Activated CD4-positive, alpha-beta memory T cell treated with anti-CD3 and anti-CD28 coated beads for 36 hours (primary cell): Measurements from ENCODE around the gene PTPN4. TPM values are rescaled to one million over a fixed set of nuclear protein-coding genes. Genes with fewer than 3 reads are reported as not detected.

Source experiments
- CTCF ChIA-PET: fragments of 350-600 bp; sonication (Branson Sonifier 250); formaldehyde crosslinking; loops from one replicate; lab custom pipeline; 2021; ENCODE audit warnings: antibody characterized with exemption, inconsistent platforms; lab: Charles Lee
- POLR2A ChIA-PET: fragments of 350-600 bp; sonication (Branson Sonifier 250); formaldehyde crosslinking; loops from one replicate; lab custom pipeline; 2021; ENCODE audit warnings: antibody characterized with exemption; lab: Charles Lee
- DNase-seq: peaks from one replicate; pipeline ENCODE4 v3.0.0-alpha.2; 2020
- H3K27ac Mint-ChIP-seq: one replicate; pipeline ENCODE4 v1.8.0; 2021; ENCODE audit warnings: mixed read lengths
- H3K27me3 Mint-ChIP-seq: one replicate; pipeline ENCODE4 v1.8.0; 2021; ENCODE audit warnings: mixed read lengths
- H3K36me3 Mint-ChIP-seq: one replicate; pipeline ENCODE4 v1.8.0; 2021; ENCODE audit warnings: mixed read lengths
- H3K4me1 Mint-ChIP-seq: one replicate; pipeline ENCODE4 v1.8.0; 2021; ENCODE audit warnings: low read depth, mixed read lengths
- H3K4me3 Mint-ChIP-seq: one replicate; pipeline ENCODE4 v1.8.0; 2021; ENCODE audit warnings: mild to moderate bottlenecking, mixed read lengths
- H3K9me3 Mint-ChIP-seq: one replicate; pipeline ENCODE4 v1.8.0; 2021; ENCODE audit warnings: mixed read lengths
- intact Hi-C: fragments of 100-400 bp; cut with micrococcal nuclease; formaldehyde crosslinking; loops from one replicate; pipeline ENCODE4 v1.15.1; 2023
- total RNA-seq, 2 experiments: library from RNA; stranded (reverse); gene quantifications; one replicate each; pipeline ENCODE4 v1.2.3, GENCODE V29; 2021

PTPN4 gene
- total RNA-seq, 2 experiments from 2014 or later = 29.4 to 31.6 TPM

DNA sequence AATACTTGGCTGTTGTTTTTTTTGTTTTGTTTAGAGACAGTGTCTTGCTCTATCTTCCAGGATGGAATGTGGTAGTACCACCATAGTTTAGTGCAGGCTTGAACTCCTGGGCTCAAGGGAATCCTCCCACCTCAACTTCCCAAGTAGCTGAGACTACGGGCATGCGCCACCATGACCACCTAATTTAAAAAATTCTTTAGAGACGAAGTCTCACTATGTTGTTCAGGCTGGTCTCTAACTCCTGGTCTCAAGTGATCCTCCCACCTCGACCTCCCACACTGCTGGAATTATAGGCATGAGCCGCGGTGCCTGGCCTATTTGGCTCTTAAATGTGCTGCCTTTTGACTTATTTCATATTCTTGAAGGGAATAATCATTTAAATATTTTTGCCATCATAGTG lies 60.1 kb downstream of the PTPN4 start:
- Mint-ChIP-seq H3K27ac (no peak overlapping the region), H3K4me1 (peaks cover 40% of the 10 kb centered on the region), H3K4me3 (no peak overlapping the region), H3K36me3 (peaks cover 27% of the 10 kb centered on the region), H3K9me3 (peaks cover 11% of the 10 kb centered on the region), H3K27me3 (no peaks in the 10 kb centered on the region)
- ChIA-PET POLR2A (no interaction called here), CTCF (interaction anchor here (0.6 to 7.7 kb wide), 3 partner anchors 66 to 343 kb away, joined by 3 to 73 read pairs (median 26); no protein-coding TSS in a partner anchor)
- intact Hi-C loops = no loop called here
- DNase-seq = no peak

DNA sequence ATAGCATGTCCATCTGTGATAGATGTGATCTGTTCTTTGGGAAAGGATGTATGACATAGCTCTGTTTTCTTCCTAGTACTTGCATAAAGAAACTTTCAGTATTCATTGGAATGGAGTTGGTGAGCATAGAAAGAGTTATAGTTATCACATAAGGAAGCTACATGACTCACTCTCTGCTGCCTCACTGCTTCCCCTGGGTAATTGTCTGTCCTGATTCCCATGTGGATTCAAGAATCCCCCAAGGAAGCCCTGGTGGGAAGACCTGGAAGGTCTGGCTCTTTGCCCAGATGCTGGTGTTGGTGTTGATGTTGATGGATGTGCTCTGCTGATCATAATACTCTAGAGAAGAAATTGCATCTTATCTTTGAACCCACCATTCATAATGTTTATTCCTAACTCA lies 60.6 kb downstream of the PTPN4 start:
- intact Hi-C loops = no loop called here
- ChIA-PET POLR2A (no interaction called here), CTCF (interaction anchor here (0.6 to 7.7 kb wide), 3 partner anchors 66 to 343 kb away, joined by 3 to 73 read pairs (median 26); no protein-coding TSS in a partner anchor)
- H3K9me3 Mint-ChIP-seq = peaks cover 11% of the 10 kb centered on the region
- peaks cover 27% of the 10 kb centered on the region for H3K36me3 Mint-ChIP-seq
- DNase-seq = no peak
- no peak overlapping the region for H3K27ac Mint-ChIP-seq
- H3K4me3 Mint-ChIP-seq = no peak overlapping the region
- peaks cover 40% of the 10 kb centered on the region for H3K4me1 Mint-ChIP-seq
- H3K27me3 Mint-ChIP-seq = no peaks in the 10 kb centered on the region

DNA sequence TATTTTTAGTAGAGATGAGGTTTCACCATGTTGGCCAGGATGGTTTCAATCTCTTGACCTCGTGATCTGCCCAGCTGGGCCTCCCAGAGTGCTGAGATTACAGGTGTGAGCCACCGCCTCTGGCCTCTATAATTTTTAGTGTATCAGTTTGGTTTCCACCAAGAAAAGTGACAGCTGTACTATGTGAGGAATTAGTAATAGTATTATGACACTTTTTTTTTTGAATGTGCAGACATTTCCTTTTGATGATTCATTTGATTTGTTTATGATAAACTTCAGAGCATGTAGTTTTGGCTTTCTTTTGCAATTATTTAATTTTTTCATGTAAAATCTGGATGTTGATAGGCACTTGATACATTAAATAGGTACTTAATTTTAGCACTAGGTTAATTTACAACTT lies 61.5 kb downstream of the PTPN4 start:
- intact Hi-C loops = loop anchor here (1.0 kb wide), 1 partner anchor 62 kb away; the partner anchor contains the start of gene PTPN4
- H3K4me3 Mint-ChIP-seq = no peak overlapping the region
- H3K36me3 Mint-ChIP-seq = peaks cover 27% of the 10 kb centered on the region
- ChIA-PET POLR2A (no interaction called here), CTCF (interaction anchor here (0.6 to 7.7 kb wide), 3 partner anchors 67 to 143 kb away, joined by 3 to 73 read pairs (median 26); no protein-coding TSS in a partner anchor)
- H3K27ac Mint-ChIP-seq = no peak overlapping the region
- no peaks in the 10 kb centered on the region for H3K27me3 Mint-ChIP-seq
- DNase-seq = peak; percentile 51
- H3K4me1 Mint-ChIP-seq = peaks cover 42% of the 10 kb centered on the region
- H3K9me3 Mint-ChIP-seq = peaks cover 11% of the 10 kb centered on the region

DNA sequence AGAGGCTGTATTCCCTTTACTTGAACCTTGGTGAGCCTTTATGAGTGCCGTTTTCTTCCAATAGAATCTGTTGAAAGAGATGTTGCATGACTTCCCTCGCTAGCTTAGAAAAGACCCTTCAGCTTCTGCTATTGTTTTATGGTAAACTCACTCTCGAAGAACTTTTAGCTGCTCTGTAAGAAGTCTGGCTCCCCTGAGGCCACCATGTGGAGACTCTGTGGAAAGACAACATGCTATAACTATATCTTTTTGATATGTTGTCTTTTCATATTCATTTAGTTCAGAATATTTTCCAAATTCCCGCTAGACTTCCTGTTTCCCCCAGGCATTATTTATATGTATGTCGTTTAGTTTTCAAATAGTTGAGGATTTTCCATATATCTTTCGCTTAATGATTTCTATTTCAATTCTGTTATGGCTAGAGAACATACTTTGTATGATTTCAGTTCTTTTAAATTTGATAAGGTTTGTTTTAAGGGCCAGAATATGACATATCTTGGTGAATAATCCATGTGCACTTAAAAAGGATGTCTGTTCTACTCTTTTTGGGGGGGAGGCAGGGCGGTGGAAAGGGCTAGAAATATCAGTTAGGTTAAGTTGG lies 64.1 kb downstream of the PTPN4 start:
- POLR2A ChIA-PET = interaction anchor here (1.1 kb wide), 1 partner anchor 121 kb away, joined by 4 read pairs; no protein-coding TSS in a partner anchor
- Mint-ChIP-seq H3K27me3 (no peaks in the 10 kb centered on the region), H3K36me3 (peaks cover 7% of the 10 kb centered on the region), H3K4me3 (no peak overlapping the region), H3K27ac (no peak overlapping the region), H3K9me3 (no peaks in the 10 kb centered on the region), H3K4me1 (peaks cover 49% of the 10 kb centered on the region)
- CTCF ChIA-PET = interaction anchor here (0.6 to 7.7 kb wide), 10 partner anchors 11 to 352 kb away, joined by 4 to 73 read pairs (median 6); partner anchors contain the start of gene PTPN4
- DNase-seq = peak; percentile 36
- intact Hi-C loops = loop anchor here (1.0 kb wide), 1 partner anchor 71 kb away; no protein-coding TSS in a partner anchor

DNA sequence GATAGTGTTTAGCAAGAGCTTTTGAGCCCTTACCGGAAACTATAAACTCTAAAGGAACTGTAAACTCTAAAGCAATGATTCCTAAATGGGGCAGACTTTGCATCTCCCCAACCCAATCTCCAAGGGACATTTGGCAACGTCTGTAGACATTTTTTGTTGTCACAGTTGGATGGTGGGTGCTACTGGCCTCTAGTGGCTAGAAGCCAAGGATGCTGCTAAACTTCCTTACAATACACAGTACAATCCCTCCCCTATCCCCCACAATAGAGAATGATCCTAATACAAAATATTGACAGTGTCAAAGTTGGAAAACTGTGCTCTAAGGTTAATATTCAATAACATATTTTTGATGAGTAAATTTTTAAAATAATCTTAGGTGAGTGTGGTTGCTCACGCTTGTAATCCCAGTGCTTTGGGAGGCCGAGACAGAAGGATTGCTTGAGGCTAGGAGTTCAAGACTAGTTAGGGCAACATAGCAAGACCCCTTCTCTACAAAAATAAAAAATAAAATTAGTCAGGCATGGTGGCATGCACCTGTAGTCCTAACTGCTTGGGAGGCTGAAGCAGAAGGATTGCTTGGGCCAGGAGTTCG lies 66.7 kb downstream of the PTPN4 start:
- DNase-seq = peak; percentile 57
- no peaks in the 10 kb centered on the region for H3K27me3 Mint-ChIP-seq
- no peak overlapping the region for H3K27ac Mint-ChIP-seq
- ChIA-PET POLR2A (no interaction called here), CTCF (interaction anchor here (0.7 to 3.8 kb wide), 11 partner anchors 17 to 487 kb away, joined by 3 to 33 read pairs (median 5); no protein-coding TSS in a partner anchor)
- H3K4me3 Mint-ChIP-seq = no peak overlapping the region
- peaks cover 20% of the 10 kb centered on the region for H3K36me3 Mint-ChIP-seq
- intact Hi-C loops = loop anchor here (1.0 to 5.0 kb wide), 4 partner anchors 101 to 350 kb away; no protein-coding TSS in a partner anchor
- peaks cover 13% of the 10 kb centered on the region for H3K9me3 Mint-ChIP-seq
- H3K4me1 Mint-ChIP-seq = peaks cover 42% of the 10 kb centered on the region

DNA sequence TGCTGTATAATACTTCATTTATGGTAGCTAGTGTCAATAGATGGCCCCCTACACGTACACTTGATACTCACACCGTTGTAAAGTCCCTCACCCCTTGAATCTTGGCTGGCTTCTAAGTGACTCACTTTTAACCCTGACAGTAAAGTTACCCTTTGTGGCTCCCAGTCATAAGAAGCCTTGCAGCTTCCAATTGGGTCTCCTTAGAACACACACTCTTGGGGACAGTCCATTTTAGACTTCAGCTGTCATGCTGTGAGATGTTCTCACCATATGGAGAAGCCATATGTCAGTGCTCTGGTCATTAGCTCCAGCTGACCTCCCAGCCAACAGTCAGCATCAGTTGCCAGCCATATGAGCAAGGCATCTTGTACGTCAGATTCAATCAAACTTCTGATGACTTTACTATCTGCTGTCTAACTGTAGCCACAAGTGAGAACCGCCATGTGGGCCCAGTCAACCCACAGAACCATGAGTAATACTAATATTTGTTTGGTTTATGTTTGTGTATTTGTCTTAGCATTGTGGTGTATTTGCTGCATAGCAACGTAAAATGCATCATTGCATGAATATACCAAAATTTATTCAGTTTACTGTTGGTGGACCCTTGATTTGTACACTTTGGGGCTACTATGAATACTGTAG lies 68.3 kb downstream of the PTPN4 start:
- intact Hi-C loops = loop anchor here (1.0 to 5.0 kb wide), 4 partner anchors 69 to 349 kb away; partner anchors contain the start of gene PTPN4
- H3K36me3 Mint-ChIP-seq = peaks cover 20% of the 10 kb centered on the region
- peak overlapping the region; percentile 54 for H3K27ac Mint-ChIP-seq
- peaks cover 13% of the 10 kb centered on the region for H3K9me3 Mint-ChIP-seq
- ChIA-PET CTCF (interaction anchor here (1.3 to 3.8 kb wide), 4 partner anchors 67 to 126 kb away, joined by 3 to 33 read pairs (median 9); no protein-coding TSS in a partner anchor), POLR2A (no interaction called here)
- DNase-seq = peak; percentile 25
- H3K27me3 Mint-ChIP-seq = no peaks in the 10 kb centered on the region
- peaks cover 41% of the 10 kb centered on the region for H3K4me1 Mint-ChIP-seq
- no peak overlapping the region for H3K4me3 Mint-ChIP-seq

DNA sequence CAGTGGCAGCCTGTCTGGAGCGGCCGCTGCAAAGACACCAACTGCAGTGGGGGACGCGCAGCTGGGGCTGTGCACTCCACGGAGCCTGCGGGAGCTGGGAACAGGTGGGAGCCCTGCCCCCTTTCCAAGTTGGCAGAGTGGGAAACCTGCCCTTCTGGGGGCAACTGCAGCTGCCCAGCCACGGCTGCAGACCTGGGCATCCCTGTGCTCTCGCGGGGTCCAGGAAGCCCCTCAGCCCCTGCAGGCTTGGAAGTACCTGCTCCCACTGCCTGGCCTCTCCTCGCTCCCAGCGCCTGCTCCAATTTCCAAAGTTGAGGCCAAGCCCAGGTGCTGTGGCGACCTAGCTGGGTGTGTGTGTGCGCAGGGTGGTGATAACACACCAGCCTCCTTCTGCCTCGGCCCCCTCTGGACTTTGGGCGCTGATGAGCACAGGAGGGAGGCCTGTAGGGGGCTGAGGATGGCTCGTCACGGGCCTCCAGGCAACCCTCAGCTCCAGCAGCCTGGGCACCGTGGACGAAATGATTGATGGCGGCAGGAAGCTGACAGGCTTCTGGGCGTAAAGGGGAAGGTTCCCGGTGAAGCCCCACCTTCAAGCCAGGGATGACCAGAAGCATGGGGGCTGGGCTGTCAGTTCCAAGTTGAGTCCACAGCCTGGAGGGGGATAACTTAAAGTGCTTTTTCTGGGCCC lies 76.9 kb downstream of the PTPN4 start:
- Mint-ChIP-seq H3K4me1 (peaks cover 39% of the 10 kb centered on the region), H3K27ac (no peak overlapping the region), H3K4me3 (no peak overlapping the region), H3K27me3 (no peaks in the 10 kb centered on the region), H3K9me3 (no peaks in the 10 kb centered on the region), H3K36me3 (no peaks in the 10 kb centered on the region)
- intact Hi-C loops = no loop called here
- ChIA-PET POLR2A (no interaction called here), CTCF (interaction anchor here (0.8 kb wide), 1 partner anchor 338 kb away, joined by 3 read pairs; no protein-coding TSS in a partner anchor)
- no peak for DNase-seq

DNA sequence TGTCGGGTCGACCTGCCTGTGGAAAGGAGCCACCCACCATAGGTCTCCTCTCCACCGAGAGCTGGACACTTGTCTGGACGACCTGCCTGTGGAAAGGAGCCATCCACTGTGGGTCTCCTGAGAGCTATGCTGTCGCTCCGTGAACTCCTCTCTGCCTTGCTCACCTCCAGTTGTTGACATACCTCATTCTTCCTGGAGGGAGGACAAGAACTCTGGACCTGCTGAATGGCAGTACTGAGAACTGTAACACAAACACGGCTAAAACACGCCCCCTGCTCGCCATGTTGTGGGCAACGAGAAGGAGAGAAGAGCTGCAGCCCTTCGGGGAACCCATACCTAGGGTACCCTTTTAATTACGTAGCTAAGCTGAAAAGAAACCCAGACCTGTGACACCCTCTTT lies 77.6 kb downstream of the PTPN4 start:
- H3K4me3 Mint-ChIP-seq = no peak overlapping the region
- no peak overlapping the region for H3K27ac Mint-ChIP-seq
- H3K27me3 Mint-ChIP-seq = no peaks in the 10 kb centered on the region
- CTCF ChIA-PET = interaction anchor here (0.8 kb wide), 1 partner anchor 337 kb away, joined by 3 read pairs; no protein-coding TSS in a partner anchor
- no peaks in the 10 kb centered on the region for H3K9me3 Mint-ChIP-seq
- peaks cover 41% of the 10 kb centered on the region for H3K4me1 Mint-ChIP-seq
- intact Hi-C loops = no loop called here
- no peaks in the 10 kb centered on the region for H3K36me3 Mint-ChIP-seq
- POLR2A ChIA-PET = no interaction called here
- DNase-seq = no peak

DNA sequence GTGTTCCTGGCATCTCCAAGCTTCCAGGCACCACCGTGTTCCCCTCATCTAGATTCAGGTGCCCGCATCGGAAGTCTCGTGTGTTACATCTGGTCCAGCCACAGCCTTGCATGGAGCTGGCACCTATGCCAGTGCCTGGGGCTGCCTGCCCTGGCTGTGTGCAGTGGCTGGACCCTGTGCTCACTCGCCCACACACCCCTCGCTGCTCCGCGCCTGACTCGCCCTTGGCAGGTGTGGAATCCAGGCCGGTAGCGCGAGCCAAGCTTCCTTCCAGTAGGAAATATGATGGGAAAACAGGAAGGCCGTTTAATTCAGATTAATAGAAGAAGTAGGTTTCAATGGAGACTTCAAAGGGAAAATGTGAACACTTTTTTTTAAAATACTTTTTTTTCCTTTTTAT lies 78.0 kb downstream of the PTPN4 start:
- Mint-ChIP-seq H3K4me1 (peaks cover 43% of the 10 kb centered on the region), H3K9me3 (no peaks in the 10 kb centered on the region), H3K27ac (no peak overlapping the region), H3K27me3 (no peaks in the 10 kb centered on the region), H3K36me3 (no peaks in the 10 kb centered on the region), H3K4me3 (no peak overlapping the region)
- POLR2A ChIA-PET = no interaction called here
- CTCF ChIA-PET = no interaction called here
- no peak for DNase-seq
- intact Hi-C loops = no loop called here

DNA sequence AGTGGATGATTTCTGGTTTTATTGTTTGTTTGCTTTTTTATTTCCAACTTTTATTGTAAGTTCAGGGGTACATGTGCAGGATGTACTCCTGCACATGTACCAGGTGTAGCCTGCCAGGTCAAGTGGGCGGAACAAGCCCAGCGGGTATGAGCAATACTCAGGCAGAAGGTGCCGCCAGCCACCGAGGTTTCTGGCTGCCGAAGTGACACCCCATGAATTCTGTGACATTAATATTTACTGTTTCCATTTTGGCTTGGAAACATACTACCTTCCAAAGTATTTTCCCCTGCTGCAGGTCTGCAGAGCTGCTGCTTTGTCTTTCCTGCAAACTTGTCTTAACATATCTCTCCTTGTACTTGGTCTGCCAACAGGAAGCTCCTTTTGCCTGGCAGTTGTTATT lies 78.5 kb downstream of the PTPN4 start:
- no peaks in the 10 kb centered on the region for H3K36me3 Mint-ChIP-seq
- peaks cover 39% of the 10 kb centered on the region for H3K4me1 Mint-ChIP-seq
- CTCF ChIA-PET = no interaction called here
- no peak overlapping the region for H3K27ac Mint-ChIP-seq
- H3K9me3 Mint-ChIP-seq = no peaks in the 10 kb centered on the region
- no peaks in the 10 kb centered on the region for H3K27me3 Mint-ChIP-seq
- peak; percentile 11 for DNase-seq
- H3K4me3 Mint-ChIP-seq = no peak overlapping the region
- POLR2A ChIA-PET = no interaction called here
- intact Hi-C loops = no loop called here

DNA sequence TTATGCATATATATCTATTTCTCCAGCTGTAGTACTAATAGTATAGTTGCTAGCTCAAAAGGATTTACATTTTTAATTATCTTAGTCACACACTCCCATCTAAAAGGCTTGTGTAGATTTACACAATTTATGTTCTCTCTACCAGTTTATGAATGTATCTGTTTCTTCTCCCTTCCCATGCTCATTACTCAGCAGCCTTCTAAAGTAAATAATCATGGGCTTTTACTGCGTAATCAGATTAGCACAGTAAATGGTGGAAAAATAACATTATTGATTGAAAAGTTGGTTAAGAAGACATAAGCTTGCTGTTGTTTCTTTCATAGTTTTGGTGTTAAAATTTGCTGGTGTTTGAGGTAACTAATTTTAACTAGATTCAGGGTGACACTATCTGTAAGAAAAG lies 81.8 kb downstream of the PTPN4 start:
- peaks cover 39% of the 10 kb centered on the region for H3K4me1 Mint-ChIP-seq
- H3K27me3 Mint-ChIP-seq = no peaks in the 10 kb centered on the region
- no peak overlapping the region for H3K4me3 Mint-ChIP-seq
- no peak overlapping the region for H3K27ac Mint-ChIP-seq
- no peak for DNase-seq
- peaks cover 6% of the 10 kb centered on the region for H3K36me3 Mint-ChIP-seq
- intact Hi-C loops = no loop called here
- POLR2A ChIA-PET = no interaction called here
- CTCF ChIA-PET = interaction anchor here (1.7 kb wide), 1 partner anchor 333 kb away, joined by 4 read pairs; no protein-coding TSS in a partner anchor
- H3K9me3 Mint-ChIP-seq = peaks cover 4% of the 10 kb centered on the region
